Stimulated activated memory B cell treated with anti-CD40 and anti-IgM and Interleukin-4, amounts not matched to agents 10 μg/mL and 1 μg/mL and 100 μg/mL, for 72 hours (primary cell): Measurements from ENCODE around the gene CDKL2.
"Not testable (repeated sequence)": the region's sequence is repeated elsewhere in the genome, so short reads cannot be mapped to it uniquely, and the experiment has no call there.

ENCODE experiments used
- ATAC-seq: fragments of 150-1000 bp; cut with Tn5 transposase; 2 replicates; pipeline ENCODE4 v1.10.0; 2021
- H3K27ac Mint-ChIP-seq: one replicate; pipeline ENCODE4 v1.8.0; 2022; ENCODE audit warnings: mild to moderate bottlenecking, mixed read lengths
- H3K27me3 Mint-ChIP-seq: one replicate; pipeline ENCODE4 v1.8.0; 2022; ENCODE audit warnings: mixed read lengths
- H3K36me3 Mint-ChIP-seq: one replicate; pipeline ENCODE4 v1.8.0; 2022; ENCODE audit warnings: mixed read lengths
- H3K4me1 Mint-ChIP-seq: one replicate; pipeline ENCODE4 v1.8.0; 2022; ENCODE audit warnings: mixed read lengths
- H3K4me3 Mint-ChIP-seq: one replicate; pipeline ENCODE4 v1.8.0; 2022; ENCODE audit warnings: mild to moderate bottlenecking, moderate library complexity, mixed read lengths
- H3K9me3 Mint-ChIP-seq: one replicate; pipeline ENCODE4 v1.8.0; 2022; ENCODE audit warnings: mixed read lengths

Gene CDKL2

DNA sequence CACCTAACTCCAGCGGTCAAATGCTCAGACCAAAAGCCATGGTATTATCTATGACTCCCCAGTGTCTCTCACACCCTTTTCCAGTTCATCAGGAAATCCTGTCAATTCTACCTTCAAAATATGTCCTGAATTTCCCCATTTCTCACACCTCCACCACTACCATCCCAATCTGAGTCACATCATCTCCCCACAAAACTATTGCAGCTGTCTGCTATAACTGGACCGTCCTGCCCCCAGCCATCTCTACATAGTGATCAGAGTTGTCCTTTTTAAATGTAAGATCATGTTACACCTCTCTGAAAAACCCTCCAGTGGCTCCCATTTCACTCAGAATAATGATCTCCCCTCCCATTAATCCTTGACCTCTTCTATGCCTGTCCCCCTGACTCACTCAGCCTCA lies 81.3 kb downstream of the CDKL2 start:
- no peaks in the 10 kb centered on the region for H3K27me3 Mint-ChIP-seq
- ATAC-seq: no peak
- H3K9me3 Mint-ChIP-seq: no peaks in the 10 kb centered on the region
- H3K27ac Mint-ChIP-seq: no peak overlapping the region
- H3K4me1 Mint-ChIP-seq: no peaks in the 10 kb centered on the region
- H3K4me3 Mint-ChIP-seq: no peak overlapping the region
- H3K36me3 Mint-ChIP-seq: no peaks in the 10 kb centered on the region

DNA sequence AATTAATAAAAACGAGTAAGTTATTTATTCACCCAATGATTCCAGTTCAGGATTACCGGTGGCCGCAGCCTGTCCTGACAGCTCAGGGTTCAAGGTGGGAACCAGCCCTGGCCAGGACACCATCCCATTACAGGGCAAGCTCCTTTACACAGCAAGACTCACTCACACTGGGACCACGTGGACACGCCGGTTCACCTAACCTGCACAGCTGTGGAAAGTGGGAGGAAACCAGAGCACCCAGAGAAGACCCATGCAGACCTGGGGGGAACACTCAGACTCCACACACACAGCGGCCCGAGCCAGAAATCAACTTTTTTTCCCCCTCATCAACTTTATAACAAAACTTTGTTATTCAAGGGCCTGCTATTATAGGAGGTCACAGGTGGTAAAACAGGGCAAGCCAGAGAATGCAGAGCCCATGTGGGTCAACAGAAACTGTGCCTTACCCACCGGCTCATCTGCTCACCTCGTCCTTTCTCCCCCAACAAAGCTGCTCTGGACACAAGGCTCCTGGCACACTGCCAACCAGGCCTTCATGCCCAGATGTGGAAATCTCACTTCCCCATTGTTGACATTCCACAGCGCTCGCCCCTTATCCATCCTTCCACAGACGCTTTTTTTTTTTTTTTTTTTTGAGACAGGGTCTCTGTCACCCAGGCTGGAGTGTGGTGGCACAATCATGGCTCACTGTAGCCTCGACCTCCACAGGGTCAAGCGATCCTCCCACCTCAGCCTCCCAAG lies 82.5 kb downstream of the CDKL2 start:
- Mint-ChIP-seq H3K4me1 (no peaks in the 10 kb centered on the region), H3K9me3 (no peaks in the 10 kb centered on the region), H3K36me3 (no peaks in the 10 kb centered on the region), H3K27me3 (no peaks in the 10 kb centered on the region), H3K4me3 (no peak overlapping the region), H3K27ac (no peak overlapping the region)
- ATAC-seq: no peak

DNA sequence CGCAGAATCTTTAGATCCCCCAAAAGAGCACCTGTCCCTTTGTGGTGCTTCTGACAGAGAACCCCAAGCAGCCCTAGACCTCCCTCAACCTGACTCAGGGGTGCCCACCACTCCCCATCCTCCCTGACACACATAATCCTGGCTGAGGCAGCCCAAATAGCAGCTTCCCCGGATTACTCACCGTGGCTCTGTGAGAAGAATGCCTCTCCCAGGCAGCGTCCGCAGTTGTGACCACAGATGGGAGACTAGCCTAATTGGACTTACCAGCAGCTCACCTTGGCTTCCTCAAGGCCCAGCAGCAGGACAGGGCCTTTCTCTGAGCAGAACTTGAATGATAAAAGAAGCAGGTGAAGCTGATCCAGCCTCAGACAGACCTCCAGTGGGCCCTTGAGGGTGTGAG lies 84.8 kb downstream of the CDKL2 start:
- ATAC-seq: no peak
- no peak overlapping the region for H3K27ac Mint-ChIP-seq
- H3K9me3 Mint-ChIP-seq: no peaks in the 10 kb centered on the region
- no peaks in the 10 kb centered on the region for H3K27me3 Mint-ChIP-seq
- no peaks in the 10 kb centered on the region for H3K4me1 Mint-ChIP-seq
- H3K4me3 Mint-ChIP-seq: no peak overlapping the region
- peaks cover 7% of the 10 kb centered on the region for H3K36me3 Mint-ChIP-seq

DNA sequence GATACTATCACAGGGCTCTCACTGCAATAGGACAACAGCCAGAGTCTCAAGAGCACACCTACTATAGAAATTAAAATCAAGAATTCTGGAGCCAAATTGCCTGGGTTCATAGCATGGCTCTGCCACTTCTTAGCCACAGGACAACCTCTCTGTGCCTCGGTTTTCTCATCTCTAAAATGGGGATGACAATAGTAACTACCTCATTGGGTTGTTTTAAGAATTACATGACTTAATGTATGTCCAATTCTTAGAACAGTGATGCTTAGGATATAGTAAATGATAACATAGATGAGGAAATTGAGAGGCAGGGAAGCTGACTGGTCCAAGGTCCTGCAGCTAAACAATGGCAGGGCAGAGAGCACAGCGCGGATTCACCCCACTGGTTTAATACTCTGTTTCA lies 85.5 kb downstream of the CDKL2 start:
- Mint-ChIP-seq H3K27ac (no peak overlapping the region), H3K9me3 (no peaks in the 10 kb centered on the region), H3K36me3 (peaks cover 11% of the 10 kb centered on the region), H3K27me3 (no peaks in the 10 kb centered on the region), H3K4me1 (no peaks in the 10 kb centered on the region), H3K4me3 (no peak overlapping the region)
- no peak for ATAC-seq

DNA sequence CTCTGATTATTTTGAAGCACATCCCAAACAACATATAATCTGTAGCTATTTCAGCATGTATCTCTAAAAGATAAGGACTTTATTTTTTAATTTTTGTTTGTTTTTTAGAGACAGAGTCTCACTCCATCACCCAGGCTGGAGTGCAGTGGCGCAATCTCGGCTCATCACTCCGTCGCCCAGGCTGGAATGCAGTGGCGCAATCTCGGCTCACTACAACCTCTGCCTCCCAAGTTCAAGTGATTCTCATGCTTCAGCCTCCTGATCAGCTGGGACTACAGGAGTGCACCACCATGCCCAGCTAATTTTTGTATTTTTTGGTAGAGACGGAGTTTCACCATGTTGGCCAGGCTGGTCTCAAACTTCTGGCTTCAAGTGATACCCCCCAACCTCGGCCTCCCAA lies 86.1 kb downstream of the CDKL2 start:
- H3K36me3 Mint-ChIP-seq: peaks cover 15% of the 10 kb centered on the region
- not testable (repeated sequence) for H3K27ac Mint-ChIP-seq, H3K9me3 Mint-ChIP-seq, ATAC-seq, H3K4me3 Mint-ChIP-seq, H3K4me1 Mint-ChIP-seq, H3K27me3 Mint-ChIP-seq

DNA sequence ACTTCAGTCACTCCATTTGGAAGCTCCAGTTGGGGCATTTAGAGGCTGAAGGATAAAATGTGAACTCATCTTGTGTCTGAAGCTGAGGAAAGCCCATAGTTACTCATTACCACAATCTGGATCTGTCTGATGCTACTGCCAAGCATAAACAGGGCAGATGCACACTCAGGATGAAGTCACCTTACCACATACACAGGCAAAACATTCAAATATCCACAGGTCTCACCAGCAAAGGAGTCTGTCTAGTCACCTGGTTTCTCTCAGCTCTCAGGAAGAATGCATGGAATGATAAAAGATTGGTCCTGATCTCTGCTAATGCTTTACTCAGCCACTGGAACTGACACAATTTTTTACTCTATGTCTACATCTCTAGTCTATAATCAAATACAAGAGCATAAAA lies 87.5 kb downstream of the CDKL2 start:
- no peaks in the 10 kb centered on the region for H3K4me1 Mint-ChIP-seq
- H3K9me3 Mint-ChIP-seq: no peaks in the 10 kb centered on the region
- H3K27me3 Mint-ChIP-seq: no peaks in the 10 kb centered on the region
- H3K4me3 Mint-ChIP-seq: no peak overlapping the region
- H3K36me3 Mint-ChIP-seq: peaks cover 24% of the 10 kb centered on the region
- no peak for ATAC-seq
- no peak overlapping the region for H3K27ac Mint-ChIP-seq

DNA sequence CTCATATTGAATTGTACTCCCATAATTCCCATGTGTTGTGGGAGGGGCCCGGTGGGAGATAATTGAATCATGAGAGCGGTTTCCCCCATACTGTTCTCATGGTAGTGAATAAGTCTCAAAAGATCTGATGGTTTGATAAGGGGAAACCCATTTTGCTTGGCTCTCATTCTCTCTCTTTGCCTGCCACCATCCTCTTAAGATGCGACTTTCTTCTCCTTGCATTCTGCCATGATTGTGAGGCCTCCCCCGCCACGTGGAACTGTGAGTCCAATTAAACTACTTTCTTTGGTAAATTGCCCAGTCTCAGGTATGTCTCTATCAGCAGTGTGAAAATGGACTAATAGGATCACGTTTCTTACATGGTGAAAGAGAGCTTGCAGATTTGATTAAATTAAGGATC lies 93.0 kb downstream of the CDKL2 start:
- H3K4me3 Mint-ChIP-seq, H3K27me3 Mint-ChIP-seq, ATAC-seq, H3K9me3 Mint-ChIP-seq, H3K27ac Mint-ChIP-seq, H3K4me1 Mint-ChIP-seq: not testable (repeated sequence)
- peaks cover 38% of the 10 kb centered on the region for H3K36me3 Mint-ChIP-seq

DNA sequence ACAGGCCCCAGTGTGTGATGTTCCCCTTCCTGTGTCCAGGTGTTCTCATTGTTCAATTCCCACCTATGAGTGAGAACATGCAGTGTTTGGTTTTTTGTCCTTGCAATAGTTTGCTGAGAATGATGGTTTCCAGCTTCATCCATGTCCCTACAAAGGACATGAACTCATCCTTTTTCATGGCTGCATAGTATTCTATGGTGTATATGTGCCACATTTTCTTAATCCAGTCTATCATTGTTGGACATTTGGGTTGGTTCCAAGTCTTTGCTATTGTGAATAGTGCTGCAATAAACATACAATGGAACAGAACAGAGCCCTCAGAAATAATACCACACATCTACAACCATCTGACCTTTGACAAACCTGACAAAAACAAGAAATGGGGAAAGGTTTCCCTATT lies 96.4 kb downstream of the CDKL2 start:
- peaks cover 45% of the 10 kb centered on the region for H3K36me3 Mint-ChIP-seq
- H3K27me3 Mint-ChIP-seq, H3K27ac Mint-ChIP-seq, H3K4me3 Mint-ChIP-seq, H3K4me1 Mint-ChIP-seq, ATAC-seq: not testable (repeated sequence)
- H3K9me3 Mint-ChIP-seq: peaks cover 13% of the 10 kb centered on the region

DNA sequence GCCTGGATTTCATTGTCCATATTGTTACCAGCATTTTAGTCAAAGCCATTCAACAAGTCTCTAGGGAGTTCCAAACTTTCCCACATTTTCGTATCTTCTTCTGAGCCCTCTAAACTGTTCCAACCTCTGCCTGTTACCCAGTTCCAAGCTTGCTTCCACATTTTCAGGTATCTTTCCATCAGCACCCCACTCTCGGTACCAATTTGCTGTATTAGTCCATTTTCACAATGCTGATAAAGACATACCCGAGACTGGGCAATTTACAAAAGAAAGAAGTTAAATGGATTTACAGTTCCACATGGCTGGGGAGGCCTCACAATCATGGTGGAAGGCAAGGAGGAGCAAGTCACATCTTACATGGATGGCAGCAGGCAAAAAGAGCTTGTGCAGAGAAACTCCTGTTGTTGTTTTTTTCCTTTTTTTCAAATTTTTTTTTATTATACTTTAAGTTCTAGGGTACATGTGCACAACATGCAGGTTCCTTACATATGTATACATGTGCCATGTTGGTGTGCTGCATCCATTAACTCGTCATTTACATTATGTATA lies 96.9 kb downstream of the CDKL2 start:
- Mint-ChIP-seq H3K36me3 (peaks cover 41% of the 10 kb centered on the region), H3K9me3 (peaks cover 13% of the 10 kb centered on the region)
- not testable (repeated sequence) for H3K27me3 Mint-ChIP-seq, H3K4me3 Mint-ChIP-seq, ATAC-seq, H3K4me1 Mint-ChIP-seq, H3K27ac Mint-ChIP-seq

DNA sequence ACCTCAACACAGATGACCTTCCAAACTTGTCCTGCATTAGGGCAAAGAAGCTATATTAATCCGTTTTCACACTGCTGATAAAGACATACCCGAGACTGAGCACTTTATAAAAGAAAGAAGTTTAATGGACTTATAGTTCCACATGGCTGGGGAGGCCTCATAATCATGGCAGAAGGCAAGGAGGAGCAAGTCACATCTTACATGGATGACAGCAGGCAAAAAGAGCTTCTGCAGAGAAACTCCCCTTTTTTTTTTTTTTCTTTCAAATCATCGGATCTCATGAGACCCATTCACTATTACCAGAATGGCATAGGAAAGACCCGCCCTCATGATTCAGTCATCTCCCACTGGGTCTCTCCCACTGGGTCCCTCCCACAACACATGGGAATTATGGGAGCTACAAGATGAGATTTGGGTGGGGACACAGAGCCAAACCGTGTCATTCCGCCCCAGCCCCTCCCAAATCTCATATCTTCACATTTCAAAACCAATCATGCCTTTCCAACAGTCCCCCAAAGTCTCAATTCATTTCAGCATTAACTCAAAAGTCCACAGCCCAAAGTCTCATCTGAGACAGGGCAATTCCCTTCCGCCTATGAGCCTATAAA lies 98.7 kb downstream of the CDKL2 start:
- not testable (repeated sequence) for H3K4me1 Mint-ChIP-seq, H3K27ac Mint-ChIP-seq, H3K4me3 Mint-ChIP-seq, H3K27me3 Mint-ChIP-seq, ATAC-seq
- Mint-ChIP-seq H3K36me3 (peaks cover 41% of the 10 kb centered on the region), H3K9me3 (peaks cover 13% of the 10 kb centered on the region)

DNA sequence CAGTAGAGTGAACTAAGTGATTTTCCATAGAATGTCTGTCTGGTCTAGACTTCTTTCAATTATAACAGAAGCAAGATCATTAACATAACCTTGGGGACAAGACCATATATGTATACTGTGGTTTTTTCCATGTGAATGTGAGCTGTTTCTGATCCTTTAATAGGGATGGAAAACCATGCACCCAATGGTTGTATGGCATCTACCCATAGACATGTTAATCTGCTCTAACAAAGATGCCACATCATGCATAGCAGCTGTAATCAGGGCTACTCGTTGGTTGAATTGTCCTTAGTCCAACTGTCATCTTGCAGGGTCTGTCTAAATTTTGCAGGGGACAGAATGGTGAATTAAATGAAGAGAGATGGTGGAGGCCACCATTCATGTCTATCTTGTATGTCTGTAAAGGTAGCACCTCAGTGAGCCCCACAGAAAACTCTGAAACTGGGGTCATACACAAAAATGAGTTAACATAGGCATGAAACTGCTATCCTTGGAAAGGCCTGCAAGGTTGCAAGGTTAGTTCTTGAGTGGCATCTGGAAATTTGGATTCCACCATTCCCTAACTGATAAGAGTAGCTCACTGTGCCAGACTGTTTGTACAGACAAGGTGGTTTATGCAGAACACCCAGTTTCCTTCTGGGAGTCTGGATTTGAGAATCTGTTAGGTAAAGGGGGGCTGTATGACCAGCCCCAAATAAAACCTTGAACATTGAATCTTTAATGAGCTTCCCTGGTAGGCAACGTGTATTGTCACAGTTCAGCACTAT lies 99.6 kb downstream of the CDKL2 start:
- no peaks in the 10 kb centered on the region for H3K27me3 Mint-ChIP-seq
- peaks cover 13% of the 10 kb centered on the region for H3K9me3 Mint-ChIP-seq
- H3K4me3 Mint-ChIP-seq: no peak overlapping the region
- peaks cover 3% of the 10 kb centered on the region for H3K4me1 Mint-ChIP-seq
- peaks cover 50% of the 10 kb centered on the region for H3K36me3 Mint-ChIP-seq
- no peak for ATAC-seq
- no peak overlapping the region for H3K27ac Mint-ChIP-seq
